Stomach (tissue), 9 donors: ENCODE results near the gene TUBB1. TPM values are rescaled to one million over a fixed set of nuclear protein-coding genes. Genes with fewer than 3 reads are reported as not detected.
"Not testable (repeated sequence)": the region's sequence is repeated elsewhere in the genome, so short reads cannot be mapped to it uniquely, and the experiment has no call there.

Experiments used
- DNase-seq, 2 donors: peaks; one replicate each; pipeline versions ENCODE4 v3.0.0 to v3.0.0-alpha.2; 2013 to 2019
- H3K27ac ChIP-seq, 5 donors: fragments of 200-600 bp in 4 of 5; sonication (generic) in 4 of 5; one replicate each; pipeline ENCODE4 v1.5.1; 2013 to 2019; ENCODE audit warnings: mild to moderate bottlenecking in 1 of 5, moderate library complexity in 1 of 5
- H3K27me3 ChIP-seq, 3 donors: fragments of 200-600 bp; sonication (generic); one replicate each; pipeline ENCODE4 v1.5.1; 2017 to 2019; ENCODE audit warnings: mixed run types in 1 of 3
- H3K36me3 ChIP-seq, 4 donors: fragments of 200-600 bp; sonication (generic); 1 replicate in 3 of 4; 2 replicates in 1 of 4; pipeline ENCODE4 v1.5.1; 2016 to 2019
- H3K4me1 ChIP-seq, 4 donors: fragments of 200-600 bp; sonication (generic); one replicate each; pipeline ENCODE4 v1.5.1; 2016 to 2019
- H3K4me3 ChIP-seq, 4 donors: fragments of 200-600 bp; sonication (generic) in 3 of 4; one replicate each; pipeline ENCODE4 v1.5.1; 2016 to 2019; ENCODE audit warnings: mild to moderate bottlenecking in 1 of 4
- H3K9me3 ChIP-seq, 4 donors: fragments of 200-600 bp; sonication (generic); one replicate each; pipeline ENCODE4 v1.5.1; 2016 to 2019
- CTCF ChIP-seq, 7 experiments: fragments of 450-650 bp in 4 of 7; fragments of 200-600 bp in 3 of 7; sonication (generic) in 3 of 7; IDR thresholded peaks; one replicate each; pipeline ENCODE4 v1.5.1; 2016 to 2019; ENCODE audit warnings: antibody characterized with exemption in 7 of 7, control low read depth in 2 of 7, mild to moderate bottlenecking in 1 of 7
- EP300 ChIP-seq: sonication (generic); formaldehyde crosslinking; IDR thresholded peaks from one replicate; pipeline ENCODE4 v1.6.1; 2017; ENCODE audit warnings: antibody characterized with exemption
- POLR2A ChIP-seq, 4 donors: fragments of 450-650 bp; IDR thresholded peaks; one replicate each; pipeline ENCODE4 v1.6.1; 2016; ENCODE audit warnings: antibody characterized with exemption in 4 of 4, control low read depth in 2 of 4, mild to moderate bottlenecking in 1 of 4, moderate library complexity in 1 of 4
- POLR2AphosphoS5 ChIP-seq, 3 donors: sonication (generic); formaldehyde crosslinking; IDR thresholded peaks; one replicate each; pipeline ENCODE4 v1.6.1; 2016; ENCODE audit warnings: antibody characterized with exemption in 3 of 3
- WGBS, 5 donors: extraction: QIAGEN DNeasy Blood & Tissue Kit in 3 of 5; methylation state at CpG; one replicate each; pipeline versions ENCODE4 v1.1.5 to v1.1.7; 2013 to 2018; 5-methylcytosine and 5-hydroxymethylcytosine counted together
- intact Hi-C: fragments of 100-400 bp; cut with DNase I; formaldehyde crosslinking; loops from one replicate; pipeline ENCODE4 v1.15.1; 2023; ENCODE audit warnings: low total_unique reads
- polyA plus RNA-seq, 3 donors: library from polyadenylated mRNA; stranded (reverse); fragments of 200-250 nt; gene quantifications; one replicate each; pipeline ENCODE4 v1.2.3, GENCODE V29; 2013
- total RNA-seq, 5 donors: library from RNA; depleted of rRNA; stranded (reverse); fragments of >200 nt; gene quantifications; one replicate each; pipeline versions ENCODE4 v1.1.0 to v1.2.3, GENCODE V29; 2014 to 2016
- donor health status: healthy with polysubstance abuse.
- donor health status: Bipolar disorder and iron deficiency.
- donor health status: healthy.

Gene TUBB1
- total and polyA plus RNA-seq, 8 donors = 0.03 to 0.55 (median 0.12) TPM; not detected in 5

GRCh38 chr20:58978351-58979190, 40.7 kb upstream of the TUBB1 start:
- H3K36me3 ChIP-seq = no peaks in the 10 kb centered on the region
- no peak overlapping the region for H3K27ac ChIP-seq
- intact Hi-C loops = no loop called here

GRCh38 chr20:58980711-58981627, 38.3 kb upstream of the TUBB1 start, which contains the start of gene NELFCD:
NELFCD (plus strand) TSS chr20:58981256; CDS start chr20:58981310, 54 bp downstream.
- WGBS, 5 donors = 5 to 27% (median 9%) methylated on average over 20 to 109 of the region's 109 CpGs
- Histone ChIP-seq H3K4me3 (peak within 1 kb of the TSS; percentile 74 to 97 (median 82)), H3K36me3 (peaks cover 0 to 1% (median under 1%) of the 10 kb centered on the region in 4 donors), H3K4me1 (peaks cover 14 to 43% (median 36%) of the 10 kb centered on the region in 4 donors), H3K9me3 (peaks cover 0 to 5% (median 2%) of the 10 kb centered on the region in 4 donors), H3K27me3 (no peaks in the 10 kb centered on the region), H3K27ac (peak within 1 kb of the TSS; percentile 84 to 95 (median 88))
- DNase-seq = peak; percentile 92 to 96
- intact Hi-C loops = loop anchor here (10.0 kb wide), 2 partner anchors 64 to 76 kb away; partner anchors contain the start of gene PRELID3B
- TF ChIP-seq POLR2AphosphoS5 (IDR thresholded peaks at IDR 0.05) (peak in 2 of 3 donors; percentile 64 to 78), EP300 (no peak)

More at GRCh38 chr20:58978351-58979190, 40.7 kb upstream of the TUBB1 start:
- Histone ChIP-seq H3K27me3 (no peaks in the 10 kb centered on the region), H3K4me1 (peaks cover 8 to 24% (median 21%) of the 10 kb centered on the region in 4 donors), H3K4me3 (no peak overlapping the region), H3K9me3 (peaks cover 0 to 19% (median 13%) of the 10 kb centered on the region in 4 donors)
- TF ChIP-seq EP300 (no peak), POLR2A (IDR thresholded peaks at IDR 0.05) (no peak)
- 58 to 71% (median 66%) methylated on average over 6 of the region's 6 CpGs for WGBS, 5 donors
- no peak for DNase-seq

DNA sequence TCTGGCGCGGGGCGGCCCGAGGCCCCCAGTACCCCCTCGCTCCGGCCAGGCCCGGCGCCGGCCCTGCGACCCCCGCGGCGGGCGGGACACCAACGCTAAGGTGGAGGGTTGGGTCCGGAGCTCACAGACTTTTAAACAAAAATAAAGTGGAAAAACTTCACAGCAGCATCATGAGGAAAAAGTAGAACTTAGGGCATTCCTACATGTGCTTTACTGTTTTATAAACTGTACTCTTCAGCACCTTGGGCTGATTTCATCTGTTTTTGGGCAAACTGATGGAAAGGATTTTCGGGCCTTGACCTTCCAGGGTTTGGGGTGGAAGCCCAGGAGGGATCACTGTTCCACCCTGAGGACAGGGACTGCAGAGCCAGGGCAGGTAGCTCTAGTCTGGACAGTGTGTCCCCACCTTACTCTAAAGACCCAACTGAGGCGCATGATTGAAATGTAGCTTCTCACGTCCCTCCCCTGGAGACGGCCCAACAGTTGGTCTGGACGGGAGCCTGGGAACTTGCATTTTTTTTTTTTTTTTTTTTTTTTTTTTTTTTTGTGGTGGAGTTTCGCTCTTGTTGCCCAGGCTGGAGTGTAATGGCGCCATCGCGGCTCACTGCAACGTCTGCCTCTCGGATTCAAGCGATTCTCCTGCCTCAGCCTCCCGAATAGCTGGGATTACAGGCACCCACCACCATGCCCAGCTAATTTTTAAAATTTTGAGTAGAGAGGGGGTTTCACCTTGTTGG, 37.4 kb upstream of the TUBB1 start:
- peak; percentile 24 to 60 for DNase-seq
- Histone ChIP-seq H3K4me3 (peak overlapping the region; percentile 74 to 97 (median 82)), H3K4me1 (peaks cover 14 to 50% (median 37%) of the 10 kb centered on the region in 4 donors), H3K27ac (peak overlapping the region; percentile 32 to 95 (median 88)), H3K36me3 (peaks cover 4 to 10% (median 9%) of the 10 kb centered on the region in 4 donors), H3K27me3 (no peaks in the 10 kb centered on the region), H3K9me3 (no peaks in the 10 kb centered on the region)
- WGBS, 5 donors = 11 to 22% (median 19%) methylated on average over 22 to 29 of the region's 29 CpGs
- TF ChIP-seq POLR2AphosphoS5 (IDR thresholded peaks at IDR 0.05) = no peak
- no peak for TF ChIP-seq EP300
- TF ChIP-seq CTCF (IDR thresholded peaks at IDR 0.05) = no peak
- TF ChIP-seq POLR2A (IDR thresholded peaks at IDR 0.05) = no peak
- intact Hi-C loops = loop anchor here (10.0 kb wide), 2 partner anchors 63 to 77 kb away; partner anchors contain the start of gene PRELID3B

- no peak overlapping the region for H3K27ac ChIP-seq
- intact Hi-C loops = loop anchor here (10.0 kb wide), 2 partner anchors 62 to 78 kb away; partner anchors contain the start of gene PRELID3B
- H3K27me3 ChIP-seq = no peaks in the 10 kb centered on the region
- no peak for TF ChIP-seq CTCF (IDR thresholded peaks at IDR 0.05)
- peak overlapping the region; percentile 74 to 97 (median 82) for H3K4me3 ChIP-seq
- DNase-seq = peak in 1 of 2 donors; percentile 24
- 77 to 83% (median 81%) methylated on average over 12 of the region's 12 CpGs for WGBS, 5 donors
- H3K9me3 ChIP-seq = no peaks in the 10 kb centered on the region
- peaks cover 14 to 53% (median 37%) of the 10 kb centered on the region in 4 donors for H3K4me1 ChIP-seq
- peaks cover 11 to 17% (median 17%) of the 10 kb centered on the region in 4 donors for H3K36me3 ChIP-seq
Measured at GRCh38 chr20:58982406-58983114, 36.7 kb upstream of the TUBB1 start.

GRCh38 chr20:58983115-58983468, 36.1 kb upstream of the TUBB1 start:
- H3K36me3 ChIP-seq = peaks cover 16 to 23% (median 22%) of the 10 kb centered on the region in 4 donors
- not testable (repeated sequence) for H3K27ac ChIP-seq, H3K4me3 ChIP-seq, H3K27me3 ChIP-seq, H3K9me3 ChIP-seq
- peak in 1 of 2 donors; percentile 8 for DNase-seq
- intact Hi-C loops = loop anchor here (10.0 kb wide), 2 partner anchors 62 to 78 kb away; partner anchors contain the start of gene PRELID3B
- WGBS, 5 donors = 91 to 95% (median 92%) methylated on average over 8 to 12 of the region's 12 CpGs
- H3K4me1 ChIP-seq = peaks cover 14 to 53% (median 37%) of the 10 kb centered on the region in 4 donors
